Measurements from ENCODE around the gene BABAM2. TPM values are rescaled to one million over a fixed set of nuclear protein-coding genes. Genes with fewer than 3 reads are reported as not detected.

BABAM2 gene
- total RNA-seq, 2 experiments from 2014 or later: 41.8 to 47.2 TPM

GRCh38 chr2:28225473-28226080 is 335.0 kb downstream of the BABAM2 start:
- Mint-ChIP-seq H3K4me1 (ENCODE audit: low read depth) (peaks cover 6% of the 10 kb centered on the region), H3K36me3 (ENCODE audit: low read depth) (peaks cover 3% of the 10 kb centered on the region), H3K27ac (no peak overlapping the region), H3K4me3 (no peak overlapping the region), H3K27me3 (ENCODE audit: low read depth) (no peaks in the 10 kb centered on the region), H3K9me3 (no peaks in the 10 kb centered on the region)
- DNase-seq: no peak
- CTCF ChIA-PET: interaction anchor here (1.0 kb wide), 1 partner anchor 20 kb away, joined by 3 read pairs; no protein-coding TSS in a partner anchor
- intact Hi-C loops (cut with micrococcal nuclease): no loop called here

- no peaks in the 10 kb centered on the region for H3K9me3 Mint-ChIP-seq
- H3K27ac Mint-ChIP-seq: no peak overlapping the region
- intact Hi-C loops (cut with micrococcal nuclease): no loop called here
- no peaks in the 10 kb centered on the region for H3K27me3 Mint-ChIP-seq (ENCODE audit: low read depth)
- H3K36me3 Mint-ChIP-seq (ENCODE audit: low read depth): peaks cover 3% of the 10 kb centered on the region
- CTCF ChIA-PET: interaction anchor here (0.6 kb wide), 1 partner anchor 544 kb away, joined by 3 read pairs; no protein-coding TSS in a partner anchor
- peaks cover 6% of the 10 kb centered on the region for H3K4me1 Mint-ChIP-seq (ENCODE audit: low read depth)
- H3K4me3 Mint-ChIP-seq: no peak overlapping the region
- DNase-seq: no peak
Observed at GRCh38 chr2:28226558-28226957, 336.0 kb downstream of the BABAM2 start.

- H3K4me3 Mint-ChIP-seq: no peak overlapping the region
- intact Hi-C loops (cut with micrococcal nuclease): no loop called here
- CTCF ChIA-PET: no interaction called here
- peaks cover 3% of the 10 kb centered on the region for H3K36me3 Mint-ChIP-seq (ENCODE audit: low read depth)
- DNase-seq: no peak
- no peaks in the 10 kb centered on the region for H3K9me3 Mint-ChIP-seq
- H3K27me3 Mint-ChIP-seq (ENCODE audit: low read depth): no peaks in the 10 kb centered on the region
- peaks cover 6% of the 10 kb centered on the region for H3K4me1 Mint-ChIP-seq (ENCODE audit: low read depth)
- H3K27ac Mint-ChIP-seq: no peak overlapping the region
Observed at GRCh38 chr2:28227498-28227897, 337.0 kb downstream of the BABAM2 start.

- H3K36me3 Mint-ChIP-seq (ENCODE audit: low read depth): peaks cover 3% of the 10 kb centered on the region
- H3K27ac Mint-ChIP-seq: no peak overlapping the region
- intact Hi-C loops (cut with micrococcal nuclease): no loop called here
- no peak for DNase-seq
- no peaks in the 10 kb centered on the region for H3K27me3 Mint-ChIP-seq (ENCODE audit: low read depth)
- CTCF ChIA-PET: no interaction called here
- no peaks in the 10 kb centered on the region for H3K9me3 Mint-ChIP-seq
- H3K4me3 Mint-ChIP-seq: no peak overlapping the region
- H3K4me1 Mint-ChIP-seq (ENCODE audit: low read depth): peaks cover 6% of the 10 kb centered on the region
Observed at GRCh38 chr2:28228434-28228995, 338.0 kb downstream of the BABAM2 start.

- Mint-ChIP-seq H3K4me1 (ENCODE audit: low read depth) (peaks cover 6% of the 10 kb centered on the region), H3K9me3 (no peaks in the 10 kb centered on the region), H3K36me3 (ENCODE audit: low read depth) (peaks cover 3% of the 10 kb centered on the region), H3K27me3 (ENCODE audit: low read depth) (no peaks in the 10 kb centered on the region), H3K27ac (no peak overlapping the region), H3K4me3 (no peak overlapping the region)
- CTCF ChIA-PET: no interaction called here
- intact Hi-C loops (cut with micrococcal nuclease): no loop called here
- no peak for DNase-seq
Observed at GRCh38 chr2:28231110-28231631, 340.6 kb downstream of the BABAM2 start.

GRCh38 chr2:28232295-28232694 is 341.8 kb downstream of the BABAM2 start:
- Mint-ChIP-seq H3K27me3 (ENCODE audit: low read depth) (no peaks in the 10 kb centered on the region), H3K36me3 (ENCODE audit: low read depth) (peaks cover 5% of the 10 kb centered on the region), H3K9me3 (no peaks in the 10 kb centered on the region), H3K4me3 (no peak overlapping the region), H3K4me1 (ENCODE audit: low read depth) (peaks cover 5% of the 10 kb centered on the region), H3K27ac (no peak overlapping the region)
- DNase-seq: no peak
- CTCF ChIA-PET: no interaction called here
- intact Hi-C loops (cut with micrococcal nuclease): no loop called here

GRCh38 chr2:28233164-28233676 is 342.7 kb downstream of the BABAM2 start:
- Mint-ChIP-seq H3K4me1 (ENCODE audit: low read depth) (no peaks in the 10 kb centered on the region), H3K27me3 (ENCODE audit: low read depth) (no peaks in the 10 kb centered on the region), H3K36me3 (ENCODE audit: low read depth) (peaks cover 6% of the 10 kb centered on the region), H3K9me3 (no peaks in the 10 kb centered on the region), H3K4me3 (no peak overlapping the region), H3K27ac (no peak overlapping the region)
- no peak for DNase-seq
- CTCF ChIA-PET: no interaction called here
- intact Hi-C loops (cut with micrococcal nuclease): no loop called here

- Mint-ChIP-seq H3K27ac (no peak overlapping the region), H3K4me1 (ENCODE audit: low read depth) (no peaks in the 10 kb centered on the region), H3K36me3 (ENCODE audit: low read depth) (peaks cover 6% of the 10 kb centered on the region), H3K27me3 (ENCODE audit: low read depth) (no peaks in the 10 kb centered on the region), H3K9me3 (no peaks in the 10 kb centered on the region), H3K4me3 (no peak overlapping the region)
- CTCF ChIA-PET: no interaction called here
- DNase-seq: no peak
- intact Hi-C loops (cut with micrococcal nuclease): no loop called here
Observed at GRCh38 chr2:28234807-28235206, 344.3 kb downstream of the BABAM2 start.

GRCh38 chr2:28239207-28239606 is 348.7 kb downstream of the BABAM2 start:
- peaks cover 10% of the 10 kb centered on the region for H3K36me3 Mint-ChIP-seq (ENCODE audit: low read depth)
- intact Hi-C loops (cut with micrococcal nuclease): no loop called here
- H3K4me1 Mint-ChIP-seq (ENCODE audit: low read depth): no peaks in the 10 kb centered on the region
- DNase-seq: no peak
- no peak overlapping the region for H3K27ac Mint-ChIP-seq
- H3K4me3 Mint-ChIP-seq: no peak overlapping the region
- no peaks in the 10 kb centered on the region for H3K27me3 Mint-ChIP-seq (ENCODE audit: low read depth)
- CTCF ChIA-PET: interaction anchor here (0.6 kb wide), 2 partner anchors 344 to 368 kb away, joined by 3 to 4 read pairs; no protein-coding TSS in a partner anchor
- no peaks in the 10 kb centered on the region for H3K9me3 Mint-ChIP-seq

GRCh38 chr2:28240937-28241336 is 350.4 kb downstream of the BABAM2 start:
- Mint-ChIP-seq H3K27me3 (ENCODE audit: low read depth) (no peaks in the 10 kb centered on the region), H3K36me3 (ENCODE audit: low read depth) (peaks cover 10% of the 10 kb centered on the region), H3K27ac (no peak overlapping the region), H3K4me3 (no peak overlapping the region), H3K9me3 (no peaks in the 10 kb centered on the region), H3K4me1 (ENCODE audit: low read depth) (no peaks in the 10 kb centered on the region)
- intact Hi-C loops (cut with micrococcal nuclease): no loop called here
- CTCF ChIA-PET: interaction anchor here (0.6 kb wide), 1 partner anchor 86 kb away, joined by 3 read pairs; no protein-coding TSS in a partner anchor
- no peak for DNase-seq

- Mint-ChIP-seq H3K4me3 (no peak overlapping the region), H3K36me3 (ENCODE audit: low read depth) (peaks cover 2% of the 10 kb centered on the region), H3K27me3 (ENCODE audit: low read depth) (no peaks in the 10 kb centered on the region), H3K27ac (no peak overlapping the region), H3K9me3 (no peaks in the 10 kb centered on the region), H3K4me1 (ENCODE audit: low read depth) (peaks cover 14% of the 10 kb centered on the region)
- CTCF ChIA-PET: no interaction called here
- DNase-seq: no peak
- intact Hi-C loops (cut with micrococcal nuclease): no loop called here
Observed at GRCh38 chr2:28247290-28247689, 356.8 kb downstream of the BABAM2 start.

- H3K9me3 Mint-ChIP-seq: no peaks in the 10 kb centered on the region
- intact Hi-C loops (cut with micrococcal nuclease): no loop called here
- CTCF ChIA-PET: interaction anchor here (0.6 kb wide), 2 partner anchors 70 to 325 kb away, joined by 3 to 4 read pairs; no protein-coding TSS in a partner anchor
- H3K27ac Mint-ChIP-seq: no peak overlapping the region
- no peaks in the 10 kb centered on the region for H3K27me3 Mint-ChIP-seq (ENCODE audit: low read depth)
- DNase-seq: no peak
- peaks cover 19% of the 10 kb centered on the region for H3K4me1 Mint-ChIP-seq (ENCODE audit: low read depth)
- peaks cover 2% of the 10 kb centered on the region for H3K36me3 Mint-ChIP-seq (ENCODE audit: low read depth)
- H3K4me3 Mint-ChIP-seq: no peak overlapping the region
Observed at GRCh38 chr2:28247734-28248133, 357.2 kb downstream of the BABAM2 start.

GRCh38 chr2:28248511-28248910 is 358.0 kb downstream of the BABAM2 start:
- no peaks in the 10 kb centered on the region for H3K27me3 Mint-ChIP-seq (ENCODE audit: low read depth)
- intact Hi-C loops (cut with micrococcal nuclease): no loop called here
- no peak overlapping the region for H3K27ac Mint-ChIP-seq
- CTCF ChIA-PET: interaction anchor here (0.6 kb wide), 2 partner anchors 69 to 326 kb away, joined by 3 to 4 read pairs; no protein-coding TSS in a partner anchor
- peaks cover 26% of the 10 kb centered on the region for H3K4me1 Mint-ChIP-seq (ENCODE audit: low read depth)
- DNase-seq: no peak
- H3K9me3 Mint-ChIP-seq: no peaks in the 10 kb centered on the region
- H3K36me3 Mint-ChIP-seq (ENCODE audit: low read depth): peaks cover 2% of the 10 kb centered on the region
- H3K4me3 Mint-ChIP-seq: no peak overlapping the region
